Measurements from ENCODE around the gene VWA5B1.

The VWA5B1 gene

DNA sequence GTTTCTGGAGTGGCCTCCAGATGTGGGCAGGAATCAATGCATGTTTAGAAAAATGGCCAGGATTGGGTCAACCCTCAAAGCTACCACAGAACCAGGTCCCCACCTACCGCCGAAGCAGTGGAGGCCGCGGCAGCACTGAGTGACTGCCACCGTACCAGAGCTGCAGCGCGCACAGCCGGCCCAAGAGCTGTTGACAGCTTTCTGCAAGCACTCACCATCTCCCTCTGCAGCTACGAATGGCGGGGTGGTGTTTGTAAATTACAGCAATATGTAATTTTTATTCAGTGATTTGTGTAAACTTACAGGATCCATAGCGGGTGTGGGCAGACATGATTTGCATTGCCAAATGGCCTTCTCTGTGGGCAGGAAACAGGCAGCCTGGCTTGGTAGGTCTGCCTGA lies 98.9 kb downstream of the VWA5B1 start:
- DNase-seq (ENCODE audit: extremely low read depth, low read depth): no peak
- TF ChIP-seq, protein P1, sequence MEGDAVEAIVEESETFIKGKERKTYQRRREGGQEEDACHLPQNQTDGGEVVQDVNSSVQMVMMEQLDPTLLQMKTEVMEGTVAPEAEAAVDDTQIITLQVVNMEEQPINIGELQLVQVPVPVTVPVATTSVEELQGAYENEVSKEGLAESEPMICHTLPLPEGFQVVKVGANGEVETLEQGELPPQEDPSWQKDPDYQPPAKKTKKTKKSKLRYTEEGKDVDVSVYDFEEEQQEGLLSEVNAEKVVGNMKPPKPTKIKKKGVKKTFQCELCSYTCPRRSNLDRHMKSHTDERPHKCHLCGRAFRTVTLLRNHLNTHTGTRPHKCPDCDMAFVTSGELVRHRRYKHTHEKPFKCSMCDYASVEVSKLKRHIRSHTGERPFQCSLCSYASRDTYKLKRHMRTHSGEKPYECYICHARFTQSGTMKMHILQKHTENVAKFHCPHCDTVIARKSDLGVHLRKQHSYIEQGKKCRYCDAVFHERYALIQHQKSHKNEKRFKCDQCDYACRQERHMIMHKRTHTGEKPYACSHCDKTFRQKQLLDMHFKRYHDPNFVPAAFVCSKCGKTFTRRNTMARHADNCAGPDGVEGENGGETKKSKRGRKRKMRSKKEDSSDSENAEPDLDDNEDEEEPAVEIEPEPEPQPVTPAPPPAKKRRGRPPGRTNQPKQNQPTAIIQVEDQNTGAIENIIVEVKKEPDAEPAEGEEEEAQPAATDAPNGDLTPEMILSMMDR (IDR thresholded peaks at IDR 0.05; ENCODE audit: low read depth, low read length): no peak

GRCh38 chr1:20390589-20391331 lies 100.1 kb downstream of the VWA5B1 start:
- TF ChIP-seq, protein P1 (IDR thresholded peaks at IDR 0.05; ENCODE audit: low read depth, low read length): no peak
- DNase-seq (ENCODE audit: extremely low read depth, low read depth): no peak

- TF ChIP-seq, protein P1 (IDR thresholded peaks at IDR 0.05; ENCODE audit: low read depth, low read length): no peak
Observed at GRCh38 chr1:20395255-20395654, 104.6 kb downstream of the VWA5B1 start.

DNA sequence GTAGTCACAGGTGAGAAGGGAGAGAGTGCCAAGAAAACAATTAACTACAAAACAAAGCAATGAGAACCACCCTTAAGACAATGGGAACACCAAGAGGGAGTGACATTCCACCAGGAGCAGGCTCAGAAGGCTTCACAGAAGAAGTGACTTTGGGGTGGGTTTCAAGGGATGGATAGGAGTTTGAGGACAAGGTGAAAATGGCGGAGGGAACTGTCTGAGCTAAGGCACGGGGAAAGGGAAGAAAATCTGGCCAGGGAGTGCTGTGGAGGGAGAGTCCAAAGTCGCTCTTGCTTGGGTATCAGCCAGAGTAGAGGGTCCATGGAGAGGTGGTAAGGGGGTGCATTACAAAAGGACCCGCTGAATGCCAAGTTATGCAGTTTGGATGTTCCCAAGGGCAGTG lies 108.1 kb downstream of the VWA5B1 start:
- DNase-seq (ENCODE audit: extremely low read depth, low read depth): no peak
- TF ChIP-seq, protein P1 (IDR thresholded peaks at IDR 0.05; ENCODE audit: low read depth, low read length): no peak

More at GRCh38 chr1:20395255-20395654, 104.6 kb downstream of the VWA5B1 start:
- no peak for DNase-seq (ENCODE audit: extremely low read depth, low read depth)

DNA sequence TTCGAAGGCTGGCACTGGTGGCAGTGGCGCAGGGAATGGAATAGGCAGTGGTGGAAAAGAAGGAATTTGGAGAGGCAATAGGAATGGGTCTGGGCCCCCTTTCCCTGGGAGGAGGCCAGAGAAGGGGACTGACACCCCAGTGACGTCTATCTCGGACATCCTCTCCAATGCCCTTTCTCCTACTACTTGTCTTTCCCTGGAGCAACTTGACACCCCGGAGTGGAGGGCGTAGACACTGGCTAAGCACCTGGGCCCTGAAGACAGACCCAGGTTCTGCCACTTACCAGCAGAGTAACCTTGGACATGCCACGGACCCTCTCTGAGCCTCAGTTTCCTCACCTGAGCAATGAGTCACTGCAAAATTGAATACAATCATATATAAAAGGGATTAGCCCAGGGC lies 108.5 kb downstream of the VWA5B1 start:
- DNase-seq (ENCODE audit: extremely low read depth, low read depth): no peak
- TF ChIP-seq, protein P1 (IDR thresholded peaks at IDR 0.05; ENCODE audit: low read depth, low read length): no peak

GRCh38 chr1:20399606-20400180 lies 109.0 kb downstream of the VWA5B1 start:
- DNase-seq (ENCODE audit: extremely low read depth, low read depth): no peak
- TF ChIP-seq, protein P1 (IDR thresholded peaks at IDR 0.05; ENCODE audit: low read depth, low read length): no peak

GRCh38 chr1:20400341-20401177 lies 109.9 kb downstream of the VWA5B1 start:
- no peak for DNase-seq (ENCODE audit: extremely low read depth, low read depth)
- TF ChIP-seq, protein P1 (IDR thresholded peaks at IDR 0.05; ENCODE audit: low read depth, low read length): no peak

Data from AG09319 (cell line).